Measurements from ENCODE around the gene SLC25A26.

DNA sequence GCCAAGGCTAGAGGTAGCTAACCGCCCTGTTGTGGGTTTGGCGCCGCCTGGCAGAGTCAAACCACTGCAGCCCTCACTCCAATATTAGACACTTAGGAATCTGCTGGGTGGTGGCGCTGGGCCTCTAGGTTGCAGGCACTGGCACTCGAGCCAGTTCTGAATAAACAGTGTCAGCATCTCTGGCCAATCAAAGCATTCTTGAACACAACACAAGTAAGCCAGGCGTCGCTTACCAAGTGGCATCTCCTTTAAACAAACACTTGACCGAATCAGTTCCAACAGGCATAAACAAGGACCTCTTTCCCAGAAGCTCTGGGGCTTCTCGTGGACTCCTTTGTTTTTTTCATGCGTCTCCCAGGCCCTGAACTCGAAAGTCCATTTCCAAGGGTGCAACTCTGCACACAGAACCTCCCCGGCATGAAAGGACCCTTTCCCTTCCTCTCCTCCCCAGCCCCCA, 197.7 kb downstream of the SLC25A26 start:
- TF ChIP-seq, protein P1, sequence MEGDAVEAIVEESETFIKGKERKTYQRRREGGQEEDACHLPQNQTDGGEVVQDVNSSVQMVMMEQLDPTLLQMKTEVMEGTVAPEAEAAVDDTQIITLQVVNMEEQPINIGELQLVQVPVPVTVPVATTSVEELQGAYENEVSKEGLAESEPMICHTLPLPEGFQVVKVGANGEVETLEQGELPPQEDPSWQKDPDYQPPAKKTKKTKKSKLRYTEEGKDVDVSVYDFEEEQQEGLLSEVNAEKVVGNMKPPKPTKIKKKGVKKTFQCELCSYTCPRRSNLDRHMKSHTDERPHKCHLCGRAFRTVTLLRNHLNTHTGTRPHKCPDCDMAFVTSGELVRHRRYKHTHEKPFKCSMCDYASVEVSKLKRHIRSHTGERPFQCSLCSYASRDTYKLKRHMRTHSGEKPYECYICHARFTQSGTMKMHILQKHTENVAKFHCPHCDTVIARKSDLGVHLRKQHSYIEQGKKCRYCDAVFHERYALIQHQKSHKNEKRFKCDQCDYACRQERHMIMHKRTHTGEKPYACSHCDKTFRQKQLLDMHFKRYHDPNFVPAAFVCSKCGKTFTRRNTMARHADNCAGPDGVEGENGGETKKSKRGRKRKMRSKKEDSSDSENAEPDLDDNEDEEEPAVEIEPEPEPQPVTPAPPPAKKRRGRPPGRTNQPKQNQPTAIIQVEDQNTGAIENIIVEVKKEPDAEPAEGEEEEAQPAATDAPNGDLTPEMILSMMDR (IDR thresholded peaks at IDR 0.05) = no peak
- TF ChIP-seq POLR2A (IDR thresholded peaks at IDR 0.05) = no peak
- TF ChIP-seq EP300 (IDR thresholded peaks at IDR 0.05) = no peak
